Karpas-422 (cell line): ENCODE results near the gene RBM39. TPM values are rescaled to one million over a fixed set of nuclear protein-coding genes. Genes with fewer than 3 reads are reported as not detected.
"Not testable (repeated sequence)": the region's sequence is repeated elsewhere in the genome, so short reads cannot be mapped to it uniquely, and the experiment has no call there.

ENCODE experiments used
- DNase-seq: peaks from one replicate; pipeline ENCODE4 v3.0.0-alpha.2; 2015
- H2AFZ ChIP-seq: fragments of 200-600 bp; sonication (generic); 2 replicates; pipeline ENCODE4 v1.6.1; 2014; ENCODE audit warnings: antibody characterized with exemption, low read length, mixed read lengths
- H3K27ac ChIP-seq: fragments of 200-600 bp; sonication (generic); 2 replicates; pipeline ENCODE4 v1.5.1; 2014; ENCODE audit warnings: mild to moderate bottlenecking, low read length, moderate library complexity
- H3K27me3 ChIP-seq: fragments of 200-600 bp; sonication (generic); 2 replicates; pipeline ENCODE4 v1.6.1; 2014; ENCODE audit warnings: low read length, mixed read lengths
- H3K36me3 ChIP-seq: fragments of 200-600 bp; sonication (generic); 2 replicates; pipeline ENCODE4 v1.6.1; 2014; ENCODE audit warnings: low read length, mixed read lengths; ENCODE audit not compliant: insufficient read depth
- H3K4me1 ChIP-seq: fragments of 200-600 bp; sonication (generic); 2 replicates; pipeline ENCODE4 v1.6.1; 2014; ENCODE audit warnings: mild to moderate bottlenecking, low read length, mixed read lengths
- H3K4me2 ChIP-seq: fragments of 200-600 bp; sonication (generic); 2 replicates; pipeline ENCODE4 v1.6.1; 2014; ENCODE audit warnings: low read length, low read depth, mild to moderate bottlenecking; ENCODE audit not compliant: poor library complexity, severe bottlenecking
- H3K4me3 ChIP-seq: fragments of 200-600 bp; sonication (generic); 2 replicates; pipeline ENCODE4 v1.5.1; 2014; ENCODE audit warnings: mild to moderate bottlenecking, antibody characterized with exemption, low read length, mixed read lengths
- H3K79me2 ChIP-seq: fragments of 200-600 bp; sonication (generic); 2 replicates; pipeline ENCODE4 v1.6.1; 2014; ENCODE audit warnings: mild to moderate bottlenecking, low read length, mixed read lengths
- H3K9ac ChIP-seq: fragments of 200-600 bp; sonication (generic); 2 replicates; pipeline ENCODE4 v1.6.0; 2014; ENCODE audit warnings: low read length
- H3K9me2 ChIP-seq: fragments of 200-600 bp; sonication (generic), shearing (Covaris generic); replicated peaks from 2 replicates; pipeline ENCODE4 v1.6.0; 2014; ENCODE audit warnings: mild to moderate bottlenecking, low read length, moderate library complexity; ENCODE audit not compliant: insufficient read depth
- H3K9me3 ChIP-seq: fragments of 300-700, 200-600 bp; sonication (generic); 2 replicates; pipeline ENCODE4 v1.6.1; 2014; ENCODE audit warnings: low read length, mixed read lengths
- H4K20me1 ChIP-seq: fragments of 200-600 bp; sonication (generic); 2 replicates; pipeline ENCODE4 v1.6.1; 2014; ENCODE audit warnings: mild to moderate bottlenecking, antibody characterized with exemption, low read length, low read depth; ENCODE audit not compliant: insufficient read depth
- total RNA-seq: library from RNA; depleted of rRNA; stranded (reverse); fragments of >200 nt; shearing (Covaris generic); gene quantifications from 2 replicates; pipeline ENCODE4 v1.2.3, GENCODE V29; 2014; ENCODE audit warnings: low replicate concordance

The RBM39 gene
- total RNA-seq, 1 experiment from 2014 or later: 375 TPM

- no peak for DNase-seq
- no peaks in the 10 kb centered on the region; the same call in 1 of the 2 replicates for H4K20me1 ChIP-seq
- H3K4me1 ChIP-seq: peaks cover 25% of the 10 kb centered on the region
- peaks cover 7% of the 10 kb centered on the region; the same call in 1 of the 2 replicates for H3K36me3 ChIP-seq
- H3K4me3 ChIP-seq: no peak overlapping the region
- no peaks in the 10 kb centered on the region for H3K27me3 ChIP-seq
- no peak overlapping the region for H3K9ac ChIP-seq
- H3K79me2 ChIP-seq: peaks cover 36% of the 10 kb centered on the region
- H3K9me3 ChIP-seq: no peaks in the 10 kb centered on the region
- H2AFZ ChIP-seq: no peak overlapping the region
- no peaks in the 10 kb centered on the region for H3K9me2 ChIP-seq
- H3K27ac ChIP-seq: no peak overlapping the region
- H3K4me2 ChIP-seq: no peak overlapping the region
Measured at GRCh38 chr20:35695978-35696377, 46.1 kb downstream of the RBM39 start.

DNA sequence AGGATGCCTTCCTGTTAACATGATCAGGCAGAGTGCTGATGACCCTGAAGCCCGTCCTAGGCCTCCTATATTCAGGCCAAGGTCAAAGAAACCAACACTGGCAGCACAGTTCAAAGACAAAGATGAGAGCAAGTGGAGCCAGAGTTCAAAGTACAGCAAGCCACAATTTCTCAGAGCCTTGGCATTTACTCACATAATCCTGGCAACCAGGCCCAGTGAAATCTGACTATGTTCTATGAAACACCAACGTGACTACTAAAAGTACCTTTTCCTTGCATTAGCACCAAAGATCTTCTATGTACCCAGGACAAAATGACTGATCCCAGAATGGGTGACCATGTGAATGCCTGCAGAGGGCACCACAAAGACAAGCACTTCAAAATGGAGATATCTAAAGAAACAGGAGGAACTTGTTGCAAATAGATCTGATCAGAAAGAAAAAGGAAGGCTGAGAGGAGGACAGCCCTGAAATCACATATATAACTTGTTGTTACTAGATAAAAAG, 46.8 kb downstream of the RBM39 start:
- Histone ChIP-seq H2AFZ (no peak overlapping the region), H3K9me2 (no peaks in the 10 kb centered on the region), H3K27me3 (no peaks in the 10 kb centered on the region), H3K4me2 (no peak overlapping the region), H3K79me2 (peaks cover 36% of the 10 kb centered on the region), H3K4me3 (no peak overlapping the region), H3K36me3 (peaks cover 7% of the 10 kb centered on the region; the same call in 1 of the 2 replicates), H3K27ac (no peak overlapping the region), H4K20me1 (no peaks in the 10 kb centered on the region; the same call in 1 of the 2 replicates), H3K9ac (no peak overlapping the region), H3K4me1 (peaks cover 18% of the 10 kb centered on the region), H3K9me3 (no peaks in the 10 kb centered on the region)
- no peak for DNase-seq

- Histone ChIP-seq H3K9ac (no peak overlapping the region), H3K36me3 (peaks cover 14% of the 10 kb centered on the region; the same call in 1 of the 2 replicates), H3K27me3 (no peaks in the 10 kb centered on the region), H3K4me2 (no peak overlapping the region), H4K20me1 (no peaks in the 10 kb centered on the region), H3K4me1 (no peaks in the 10 kb centered on the region), H3K27ac (no peak overlapping the region), H3K4me3 (no peak overlapping the region), H2AFZ (no peak overlapping the region), H3K9me2 (no peaks in the 10 kb centered on the region), H3K79me2 (peaks cover 4% of the 10 kb centered on the region; the same call in 1 of the 2 replicates), H3K9me3 (no peaks in the 10 kb centered on the region)
- no peak for DNase-seq
Measured at GRCh38 chr20:35690265-35690664, 51.8 kb downstream of the RBM39 start.

DNA sequence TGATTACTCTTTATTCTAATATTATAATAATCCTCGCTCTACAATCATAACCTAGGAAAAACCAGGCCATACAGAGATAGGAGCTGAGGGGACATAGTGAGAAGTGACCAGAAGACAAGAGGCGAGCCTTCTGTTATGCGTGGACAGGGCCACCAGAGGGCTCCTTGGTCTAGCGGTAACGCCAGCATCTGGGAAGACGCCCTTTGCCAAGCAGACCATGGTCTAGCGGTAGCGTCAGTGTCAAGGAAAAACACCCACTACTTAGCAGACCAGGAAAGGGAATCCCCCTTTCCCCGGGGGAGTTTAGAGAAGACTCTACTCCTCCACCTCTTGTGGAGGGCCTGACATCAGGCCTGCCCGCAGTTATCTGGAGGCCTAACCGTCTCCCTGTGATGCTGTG, 55.2 kb downstream of the RBM39 start:
- H3K9me3 ChIP-seq, H3K36me3 ChIP-seq, H3K27ac ChIP-seq, H3K4me1 ChIP-seq, H3K79me2 ChIP-seq, H2AFZ ChIP-seq, DNase-seq, H4K20me1 ChIP-seq, H3K9ac ChIP-seq, H3K9me2 ChIP-seq, H3K27me3 ChIP-seq, H3K4me2 ChIP-seq, H3K4me3 ChIP-seq: not testable (repeated sequence)

- H3K36me3 ChIP-seq, H3K27me3 ChIP-seq, H3K9me2 ChIP-seq, H3K9me3 ChIP-seq, H3K4me2 ChIP-seq, H3K27ac ChIP-seq, DNase-seq, H4K20me1 ChIP-seq, H3K4me3 ChIP-seq, H3K79me2 ChIP-seq, H2AFZ ChIP-seq, H3K9ac ChIP-seq: not testable (repeated sequence)
- H3K4me1 ChIP-seq: peaks cover 15% of the 10 kb centered on the region
Measured at GRCh38 chr20:35685368-35685767, 56.7 kb downstream of the RBM39 start.

- Histone ChIP-seq H3K79me2 (no peaks in the 10 kb centered on the region), H2AFZ (no peak overlapping the region), H3K9me3 (no peaks in the 10 kb centered on the region), H4K20me1 (no peaks in the 10 kb centered on the region), H3K9ac (no peak overlapping the region), H3K9me2 (no peaks in the 10 kb centered on the region), H3K4me1 (peaks cover 18% of the 10 kb centered on the region), H3K4me3 (no peak overlapping the region), H3K27ac (no peak overlapping the region), H3K4me2 (no peak overlapping the region), H3K27me3 (no peaks in the 10 kb centered on the region), H3K36me3 (no peaks in the 10 kb centered on the region)
- DNase-seq: no peak
Measured at GRCh38 chr20:35681960-35682359, 60.1 kb downstream of the RBM39 start.

GRCh38 chr20:35680452-35681183, 61.4 kb downstream of the RBM39 start:
- Histone ChIP-seq H3K9me2 (no peaks in the 10 kb centered on the region), H3K36me3 (no peaks in the 10 kb centered on the region), H4K20me1 (no peaks in the 10 kb centered on the region), H3K9me3 (no peaks in the 10 kb centered on the region), H2AFZ (no peak overlapping the region), H3K27ac (peak overlapping the region; percentile 52), H3K27me3 (no peaks in the 10 kb centered on the region), H3K4me3 (no peak overlapping the region), H3K9ac (no peak overlapping the region), H3K4me2 (peak overlapping the region; percentile 18), H3K79me2 (no peaks in the 10 kb centered on the region), H3K4me1 (peaks cover 18% of the 10 kb centered on the region)
- peak; percentile 53 for DNase-seq

GRCh38 chr20:35674921-35675320, 67.1 kb downstream of the RBM39 start:
- Histone ChIP-seq H4K20me1 (no peaks in the 10 kb centered on the region), H3K9me3 (no peaks in the 10 kb centered on the region), H3K79me2 (no peaks in the 10 kb centered on the region), H2AFZ (no peak overlapping the region), H3K4me3 (no peak overlapping the region), H3K36me3 (peaks cover 19% of the 10 kb centered on the region), H3K9ac (no peak overlapping the region), H3K9me2 (no peaks in the 10 kb centered on the region), H3K27me3 (no peaks in the 10 kb centered on the region), H3K27ac (no peak overlapping the region), H3K4me2 (no peak overlapping the region), H3K4me1 (no peaks in the 10 kb centered on the region)
- DNase-seq: no peak
